GM03348 (cell line): ENCODE results near the gene HOOK1.
A peak's percentile ranks its signal among the peaks of the same experiment; 100 is the strongest.
"Not testable (repeated sequence)": the region's sequence is repeated elsewhere in the genome, so short reads cannot be mapped to it uniquely, and the experiment has no call there.

Source experiments
- DNase-seq: peaks from one replicate; pipeline ENCODE4 v3.0.0; 2012; ENCODE audit warnings: low spot score

HOOK1 gene

GRCh38 chr1:59819566-59820438 is 5.1 kb downstream of the HOOK1 start:
- no peak for DNase-seq

GRCh38 chr1:59827055-59827643 is 12.4 kb downstream of the HOOK1 start:
- DNase-seq: no peak

- DNase-seq: no peak
Measured at GRCh38 chr1:59828160-59828559, 13.4 kb downstream of the HOOK1 start.

GRCh38 chr1:59831529-59831928 is 16.8 kb downstream of the HOOK1 start:
- no peak for DNase-seq

- no peak for DNase-seq
Measured at GRCh38 chr1:59833022-59833421, 18.3 kb downstream of the HOOK1 start.

GRCh38 chr1:59833991-59834390 is 19.2 kb downstream of the HOOK1 start:
- no peak for DNase-seq

GRCh38 chr1:59837857-59838256 is 23.1 kb downstream of the HOOK1 start:
- DNase-seq: not testable (repeated sequence)

- DNase-seq: no peak
Measured at GRCh38 chr1:59845091-59845490, 30.3 kb downstream of the HOOK1 start.

GRCh38 chr1:59846209-59846894 is 31.6 kb downstream of the HOOK1 start:
- DNase-seq: no peak

GRCh38 chr1:59846895-59847282 is 32.1 kb downstream of the HOOK1 start:
- no peak for DNase-seq

GRCh38 chr1:59852117-59852516 is 37.4 kb downstream of the HOOK1 start:
- DNase-seq: no peak

GRCh38 chr1:59855297-59855696 is 40.5 kb downstream of the HOOK1 start:
- DNase-seq: not testable (repeated sequence)

- DNase-seq: no peak
Measured at GRCh38 chr1:59856725-59857338, 42.1 kb downstream of the HOOK1 start.

GRCh38 chr1:59857679-59858354 is 43.1 kb downstream of the HOOK1 start:
- DNase-seq: no peak

GRCh38 chr1:59866462-59866861 is 51.7 kb downstream of the HOOK1 start:
- no peak for DNase-seq

GRCh38 chr1:59871746-59872145 is 57.0 kb downstream of the HOOK1 start:
- no peak for DNase-seq

GRCh38 chr1:59877108-59877682 is 62.4 kb downstream of the HOOK1 start:
- no peak for DNase-seq

- no peak for DNase-seq
Measured at GRCh38 chr1:59878370-59878769, 63.6 kb downstream of the HOOK1 start.

GRCh38 chr1:59879574-59879973 is 64.8 kb downstream of the HOOK1 start:
- DNase-seq: peak; percentile 39

GRCh38 chr1:59879996-59880505 is 65.3 kb downstream of the HOOK1 start:
- no peak for DNase-seq

- DNase-seq: no peak
Measured at GRCh38 chr1:59880735-59881134, 66.0 kb downstream of the HOOK1 start.
